K562 (cell line): Measurements from ENCODE around the gene ISYNA1. TPM values are rescaled to one million over a fixed set of nuclear protein-coding genes. Genes with fewer than 3 reads are reported as not detected.

Experiments
- CC2D1A ChIP-seq: fragments of 450-650 bp; IDR thresholded peaks from 2 replicates; pipeline ENCODE4 v1.6.1; 2017; ENCODE audit warnings: mild to moderate bottlenecking
- DDX20 ChIP-seq: fragments of 450-650 bp; IDR thresholded peaks from 2 replicates; pipeline ENCODE4 v1.6.1; 2016; ENCODE audit warnings: missing genetic modification characterization, low read depth, mild to moderate bottlenecking, missing compliant biosample characterization, moderate library complexity
- ETS2 ChIP-seq: IDR thresholded peaks from 2 replicates; pipeline ENCODE4 v1.6.1; 2016; ENCODE audit warnings: borderline replicate concordance, missing genetic modification characterization, mild to moderate bottlenecking, moderate library complexity, missing compliant biosample characterization; ENCODE audit not compliant: poor library complexity, severe bottlenecking
- GATAD2A ChIP-seq: fragments of 450-650 bp; IDR thresholded peaks from 2 replicates; pipeline ENCODE4 v1.6.1; 2017
- HDGF ChIP-seq: fragments of 450-650 bp; IDR thresholded peaks from 2 replicates; pipeline ENCODE4 v1.6.1; 2016
- KDM2B ChIP-seq: fragments of 250-450 bp; sonication (Bioruptor Pico); IDR thresholded peaks from 2 replicates; pipeline ENCODE4 v1.8.0; 2021; ENCODE audit warnings: mild to moderate bottlenecking, moderate library complexity
- MAFG ChIP-seq: fragments of 450-650 bp; conservative IDR thresholded peaks from 2 replicates; pipeline ENCODE4 v1.6.1; 2016; ENCODE audit warnings: missing genetic modification characterization, missing compliant biosample characterization
- POLR2AphosphoS2 ChIP-seq: IDR thresholded peaks from 2 replicates; pipeline ENCODE4 v1.6.1; 2012; ENCODE audit warnings: low read length, improper control_type of control experiment
- POLR2B ChIP-seq: fragments of 450-650 bp; IDR thresholded peaks from 2 replicates; pipeline ENCODE4 v1.6.1; 2018; ENCODE audit warnings: low read depth; ENCODE audit not compliant: partially characterized antibody
- PYGO2 ChIP-seq: fragments of 450-650 bp; IDR thresholded peaks from 2 replicates; pipeline ENCODE4 v1.6.1; 2016; ENCODE audit warnings: mild to moderate bottlenecking, missing genetic modification characterization, moderate library complexity, missing compliant biosample characterization
- SP2 ChIP-seq: IDR thresholded peaks from 2 replicates; pipeline ENCODE4 v1.6.1; 2011; ENCODE audit warnings: mild to moderate bottlenecking, low read depth, low read length, moderate library complexity; ENCODE audit not compliant: poor library complexity, severe bottlenecking; ENCODE audit errors: extremely low read depth
- ZNF589 ChIP-seq: fragments of 200-800 bp; sonication (Bioruptor generic); IDR thresholded peaks from 2 replicates; pipeline ENCODE4 v1.6.1; 2016; ENCODE audit warnings: low read depth, missing genetic modification characterization, missing compliant biosample characterization
- polyA plus RNA-seq, 8 experiments: library from polyadenylated mRNA; depleted of rRNA in 4 of 8; stranded (reverse) in 5 of 8; unstranded in 3 of 8; fragments of >200 nt; fragmentation: Nextera tagmentation in 2 of 8; fragmentation: Illumina TruSeq in 1 of 8; extraction: Ambion mirVana in 2 of 8; extraction: Trizol in 1 of 8; gene quantifications; 2 replicates each; pipeline versions ENCODE4 v1.2.1 to v1.2.3, GENCODE V29; 2011 to 2014; ENCODE audit warnings: inconsistent platforms in 1 of 8, missing spikeins in 1 of 8
- total RNA-seq, 7 experiments: library from RNA; depleted of rRNA in 6 of 7; stranded (reverse); fragments of >200 nt in 6 of 7; fragmentation: Illumina TruSeq in 2 of 7; extraction: Trizol in 2 of 7; gene quantifications; 2 replicates each; pipeline versions ENCODE4 v1.2.1 to v1.2.3, GENCODE V29; 2011 to 2021; ENCODE audit warnings: low replicate concordance in 1 of 7
- TF ChIP-seq, protein P1 (sequence below): fragments of 200-600 bp; sonication (generic); IDR thresholded peaks from one replicate; pipeline ENCODE4 v1.6.1; 2012; ENCODE audit warnings: mild to moderate bottlenecking, low read depth, low read length, inconsistent platforms
- TF ChIP-seq, protein P2 (sequence below): fragments of 250-450 bp; sonication (Bioruptor Pico); IDR thresholded peaks from 2 replicates; pipeline ENCODE4 v1.8.0; 2021; ENCODE audit warnings: moderate library complexity, mild to moderate bottlenecking, inconsistent platforms

ISYNA1 gene
- total and polyA plus RNA-seq, 9 of the 15 experiments (the other 6 are each of a cell fraction or from before 2014, with no cell fraction given), result 21.8 to 460 (median 93.2) TPM

DNA sequence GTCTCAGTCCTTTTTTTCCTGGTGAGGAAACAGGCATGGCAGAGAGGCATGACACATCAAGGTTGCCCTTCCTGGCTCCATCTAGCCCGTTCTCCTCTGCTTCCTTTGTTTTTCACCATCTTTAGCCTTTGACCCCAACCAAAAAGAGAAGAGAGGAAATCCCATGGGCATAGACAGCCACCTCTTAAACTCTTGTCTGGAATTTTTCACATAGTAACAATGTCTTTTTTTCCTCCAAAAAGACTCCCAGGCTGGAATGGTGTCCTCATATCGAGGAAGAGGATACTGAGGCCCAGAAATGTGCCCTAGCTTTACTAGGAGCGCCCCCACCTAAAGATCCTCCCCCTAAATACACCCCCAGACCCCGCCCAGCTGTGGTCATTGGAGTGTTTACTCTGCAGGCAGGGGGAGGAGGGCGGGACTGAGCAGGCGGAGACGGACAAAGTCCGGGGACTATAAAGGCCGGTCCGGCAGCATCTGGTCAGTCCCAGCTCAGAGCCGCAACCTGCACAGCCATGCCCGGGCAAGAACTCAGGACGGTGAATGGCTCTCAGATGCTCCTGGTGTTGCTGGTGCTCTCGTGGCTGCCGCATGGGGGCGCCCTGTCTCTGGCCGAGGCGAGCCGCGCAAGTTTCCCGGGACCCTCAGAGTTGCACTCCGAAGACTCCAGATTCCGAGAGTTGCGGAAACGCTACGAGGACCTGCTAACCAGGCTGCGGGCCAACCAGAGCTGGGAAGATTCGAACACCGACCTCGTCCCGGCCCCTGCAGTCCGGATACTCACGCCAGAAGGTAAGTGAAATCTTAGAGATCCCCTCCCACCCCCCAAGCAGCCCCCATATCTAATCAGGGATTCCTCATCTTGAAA lies 52.0 kb downstream of the ISYNA1 start, which contains the start of gene GDF15 (continued):
- TF ChIP-seq, protein P1, sequence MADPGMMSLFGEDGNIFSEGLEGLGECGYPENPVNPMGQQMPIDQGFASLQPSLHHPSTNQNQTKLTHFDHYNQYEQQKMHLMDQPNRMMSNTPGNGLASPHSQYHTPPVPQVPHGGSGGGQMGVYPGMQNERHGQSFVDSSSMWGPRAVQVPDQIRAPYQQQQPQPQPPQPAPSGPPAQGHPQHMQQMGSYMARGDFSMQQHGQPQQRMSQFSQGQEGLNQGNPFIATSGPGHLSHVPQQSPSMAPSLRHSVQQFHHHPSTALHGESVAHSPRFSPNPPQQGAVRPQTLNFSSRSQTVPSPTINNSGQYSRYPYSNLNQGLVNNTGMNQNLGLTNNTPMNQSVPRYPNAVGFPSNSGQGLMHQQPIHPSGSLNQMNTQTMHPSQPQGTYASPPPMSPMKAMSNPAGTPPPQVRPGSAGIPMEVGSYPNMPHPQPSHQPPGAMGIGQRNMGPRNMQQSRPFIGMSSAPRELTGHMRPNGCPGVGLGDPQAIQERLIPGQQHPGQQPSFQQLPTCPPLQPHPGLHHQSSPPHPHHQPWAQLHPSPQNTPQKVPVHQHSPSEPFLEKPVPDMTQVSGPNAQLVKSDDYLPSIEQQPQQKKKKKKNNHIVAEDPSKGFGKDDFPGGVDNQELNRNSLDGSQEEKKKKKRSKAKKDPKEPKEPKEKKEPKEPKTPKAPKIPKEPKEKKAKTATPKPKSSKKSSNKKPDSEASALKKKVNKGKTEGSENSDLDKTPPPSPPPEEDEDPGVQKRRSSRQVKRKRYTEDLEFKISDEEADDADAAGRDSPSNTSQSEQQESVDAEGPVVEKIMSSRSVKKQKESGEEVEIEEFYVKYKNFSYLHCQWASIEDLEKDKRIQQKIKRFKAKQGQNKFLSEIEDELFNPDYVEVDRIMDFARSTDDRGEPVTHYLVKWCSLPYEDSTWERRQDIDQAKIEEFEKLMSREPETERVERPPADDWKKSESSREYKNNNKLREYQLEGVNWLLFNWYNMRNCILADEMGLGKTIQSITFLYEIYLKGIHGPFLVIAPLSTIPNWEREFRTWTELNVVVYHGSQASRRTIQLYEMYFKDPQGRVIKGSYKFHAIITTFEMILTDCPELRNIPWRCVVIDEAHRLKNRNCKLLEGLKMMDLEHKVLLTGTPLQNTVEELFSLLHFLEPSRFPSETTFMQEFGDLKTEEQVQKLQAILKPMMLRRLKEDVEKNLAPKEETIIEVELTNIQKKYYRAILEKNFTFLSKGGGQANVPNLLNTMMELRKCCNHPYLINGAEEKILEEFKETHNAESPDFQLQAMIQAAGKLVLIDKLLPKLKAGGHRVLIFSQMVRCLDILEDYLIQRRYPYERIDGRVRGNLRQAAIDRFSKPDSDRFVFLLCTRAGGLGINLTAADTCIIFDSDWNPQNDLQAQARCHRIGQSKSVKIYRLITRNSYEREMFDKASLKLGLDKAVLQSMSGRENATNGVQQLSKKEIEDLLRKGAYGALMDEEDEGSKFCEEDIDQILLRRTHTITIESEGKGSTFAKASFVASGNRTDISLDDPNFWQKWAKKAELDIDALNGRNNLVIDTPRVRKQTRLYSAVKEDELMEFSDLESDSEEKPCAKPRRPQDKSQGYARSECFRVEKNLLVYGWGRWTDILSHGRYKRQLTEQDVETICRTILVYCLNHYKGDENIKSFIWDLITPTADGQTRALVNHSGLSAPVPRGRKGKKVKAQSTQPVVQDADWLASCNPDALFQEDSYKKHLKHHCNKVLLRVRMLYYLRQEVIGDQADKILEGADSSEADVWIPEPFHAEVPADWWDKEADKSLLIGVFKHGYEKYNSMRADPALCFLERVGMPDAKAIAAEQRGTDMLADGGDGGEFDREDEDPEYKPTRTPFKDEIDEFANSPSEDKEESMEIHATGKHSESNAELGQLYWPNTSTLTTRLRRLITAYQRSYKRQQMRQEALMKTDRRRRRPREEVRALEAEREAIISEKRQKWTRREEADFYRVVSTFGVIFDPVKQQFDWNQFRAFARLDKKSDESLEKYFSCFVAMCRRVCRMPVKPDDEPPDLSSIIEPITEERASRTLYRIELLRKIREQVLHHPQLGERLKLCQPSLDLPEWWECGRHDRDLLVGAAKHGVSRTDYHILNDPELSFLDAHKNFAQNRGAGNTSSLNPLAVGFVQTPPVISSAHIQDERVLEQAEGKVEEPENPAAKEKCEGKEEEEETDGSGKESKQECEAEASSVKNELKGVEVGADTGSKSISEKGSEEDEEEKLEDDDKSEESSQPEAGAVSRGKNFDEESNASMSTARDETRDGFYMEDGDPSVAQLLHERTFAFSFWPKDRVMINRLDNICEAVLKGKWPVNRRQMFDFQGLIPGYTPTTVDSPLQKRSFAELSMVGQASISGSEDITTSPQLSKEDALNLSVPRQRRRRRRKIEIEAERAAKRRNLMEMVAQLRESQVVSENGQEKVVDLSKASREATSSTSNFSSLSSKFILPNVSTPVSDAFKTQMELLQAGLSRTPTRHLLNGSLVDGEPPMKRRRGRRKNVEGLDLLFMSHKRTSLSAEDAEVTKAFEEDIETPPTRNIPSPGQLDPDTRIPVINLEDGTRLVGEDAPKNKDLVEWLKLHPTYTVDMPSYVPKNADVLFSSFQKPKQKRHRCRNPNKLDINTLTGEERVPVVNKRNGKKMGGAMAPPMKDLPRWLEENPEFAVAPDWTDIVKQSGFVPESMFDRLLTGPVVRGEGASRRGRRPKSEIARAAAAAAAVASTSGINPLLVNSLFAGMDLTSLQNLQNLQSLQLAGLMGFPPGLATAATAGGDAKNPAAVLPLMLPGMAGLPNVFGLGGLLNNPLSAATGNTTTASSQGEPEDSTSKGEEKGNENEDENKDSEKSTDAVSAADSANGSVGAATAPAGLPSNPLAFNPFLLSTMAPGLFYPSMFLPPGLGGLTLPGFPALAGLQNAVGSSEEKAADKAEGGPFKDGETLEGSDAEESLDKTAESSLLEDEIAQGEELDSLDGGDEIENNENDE, result no peak
- TF ChIP-seq GATAD2A (peak; percentile 56; the same call in 1 of the 2 replicates), DDX20 (tag) (no peak; the same call in 1 of the 2 replicates), HDGF (0 out of 2 replicates have a peak, but pooled peaks have one; percentile 33), KDM2B (peak; percentile 56; the same call in 1 of the 2 replicates), SP2 (no peak), POLR2B (peak; percentile 99), POLR2AphosphoS2 (peak; percentile 98; the same call in 1 of the 2 replicates), MAFG (tag) (no peak), ZNF589 (CRISPR knock-in tag) (no peak; the same call in none of the 2 replicates), ETS2 (tag) (no peak), PYGO2 (tag) (peak; percentile 16; the same call in 1 of the 2 replicates), CC2D1A (no peak)
- TF ChIP-seq, protein P2, sequence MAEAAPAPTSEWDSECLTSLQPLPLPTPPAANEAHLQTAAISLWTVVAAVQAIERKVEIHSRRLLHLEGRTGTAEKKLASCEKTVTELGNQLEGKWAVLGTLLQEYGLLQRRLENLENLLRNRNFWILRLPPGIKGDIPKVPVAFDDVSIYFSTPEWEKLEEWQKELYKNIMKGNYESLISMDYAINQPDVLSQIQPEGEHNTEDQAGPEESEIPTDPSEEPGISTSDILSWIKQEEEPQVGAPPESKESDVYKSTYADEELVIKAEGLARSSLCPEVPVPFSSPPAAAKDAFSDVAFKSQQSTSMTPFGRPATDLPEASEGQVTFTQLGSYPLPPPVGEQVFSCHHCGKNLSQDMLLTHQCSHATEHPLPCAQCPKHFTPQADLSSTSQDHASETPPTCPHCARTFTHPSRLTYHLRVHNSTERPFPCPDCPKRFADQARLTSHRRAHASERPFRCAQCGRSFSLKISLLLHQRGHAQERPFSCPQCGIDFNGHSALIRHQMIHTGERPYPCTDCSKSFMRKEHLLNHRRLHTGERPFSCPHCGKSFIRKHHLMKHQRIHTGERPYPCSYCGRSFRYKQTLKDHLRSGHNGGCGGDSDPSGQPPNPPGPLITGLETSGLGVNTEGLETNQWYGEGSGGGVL (CRISPR knock-in tag), result no peak
